ENCODE measurements around the gene ZNF276.
A peak's percentile ranks its signal among the peaks of the same experiment; 100 is the strongest.
"Not testable (repeated sequence)": the region's sequence is repeated elsewhere in the genome, so short reads cannot be mapped to it uniquely, and the experiment has no call there.

Gene ZNF276

GRCh38 chr16:89720813-89721545, at the start of gene ZNF276, which contains the start of gene VPS9D1:
Gene ZNF276 (plus strand): TSS chr16:89721537. CDS start chr16:89721641, 104 bp downstream.
Gene VPS9D1 (minus strand): TSS chr16:89720898. CDS start chr16:89720861, 37 bp downstream.
- DNase-seq, result peak; percentile 90

GRCh38 chr16:89671565-89671964, 49.8 kb upstream of the ZNF276 start:
- not testable (repeated sequence) for DNase-seq

- DNase-seq, result no peak
Measured at GRCh38 chr16:89672177-89672941, 49.0 kb upstream of the ZNF276 start.

GRCh38 chr16:89678258-89678657, 43.1 kb upstream of the ZNF276 start:
- no peak for DNase-seq

GRCh38 chr16:89685916-89686315, 35.4 kb upstream of the ZNF276 start:
- DNase-seq, result no peak

GRCh38 chr16:89686520-89687091, 34.7 kb upstream of the ZNF276 start, which contains the start of gene CDK10:
Gene CDK10 (plus strand): TSS chr16:89686689. CDS start chr16:89686711, 22 bp downstream.
- peak; percentile 97 for DNase-seq

GRCh38 chr16:89687092-89687940, 34.0 kb upstream of the ZNF276 start:
- no peak for DNase-seq

- DNase-seq, result no peak
Measured at GRCh38 chr16:89688395-89688794, 32.9 kb upstream of the ZNF276 start.

- no peak for DNase-seq
Measured at GRCh38 chr16:89689142-89689541, 32.2 kb upstream of the ZNF276 start.

GRCh38 chr16:89689621-89690020, 31.7 kb upstream of the ZNF276 start:
- not testable (repeated sequence) for DNase-seq

GRCh38 chr16:89690392-89690901, 30.9 kb upstream of the ZNF276 start:
- DNase-seq, result no peak

GRCh38 chr16:89691231-89691985, 29.9 kb upstream of the ZNF276 start:
- no peak for DNase-seq

GRCh38 chr16:89691986-89692569, 29.3 kb upstream of the ZNF276 start:
- DNase-seq, result no peak

GRCh38 chr16:89693289-89693731, 28.0 kb upstream of the ZNF276 start:
- no peak for DNase-seq

- no peak for DNase-seq
Measured at GRCh38 chr16:89693931-89694783, 27.2 kb upstream of the ZNF276 start.

- DNase-seq, result not testable (repeated sequence)
Measured at GRCh38 chr16:89694784-89695085, 26.6 kb upstream of the ZNF276 start.

GRCh38 chr16:89695086-89695874, 26.1 kb upstream of the ZNF276 start:
- no peak for DNase-seq

GRCh38 chr16:89695875-89696669, 25.3 kb upstream of the ZNF276 start:
- DNase-seq, result no peak

Measured in right forelimb (tissue), 1 donor.